NCI-H2081 treated with DMSO at 0.1 percent for 48 hours (cell line): ENCODE data around the gene CFAP97.

Experiments used
- DNase-seq: peaks from one replicate; lab custom pipeline; 2025; lab: John Stamatoyannopoulos, UW

Gene CFAP97

GRCh38 chr4:185109736-185110135 is 94.1 kb downstream of the CFAP97 start:
- no peak for DNase-seq
